ENCODE results near the gene TARBP2. TPM values are rescaled to one million over a fixed set of nuclear protein-coding genes. Genes with fewer than 3 reads are reported as not detected.

The TARBP2 gene
- total and polyA plus RNA-seq, 8 donors = 11.7 to 50.1 (median 17.1) TPM

- Histone ChIP-seq H3K9me3 (no peaks in the 10 kb centered on the region), H3K4me1 (peaks cover 0 to 2% (median 0%) of the 10 kb centered on the region in 3 donors), H3K27me3 (no peaks in the 10 kb centered on the region), H3K27ac (no peak overlapping the region), H3K36me3 (peaks cover 3 to 64% (median 21%) of the 10 kb centered on the region in 3 donors), H3K4me3 (no peak overlapping the region)
- DNase-seq (no peak), FAIRE-seq (no peak), ATAC-seq (no peak)
- WGBS, 2 donors = 92 to 97% methylated on average over 4 of the region's 4 CpGs
- TF ChIP-seq CTCF (IDR thresholded peaks at IDR 0.05) = no peak
- intact Hi-C loops (cut with DNase I) = no loop called here
Measured at GRCh38 chr12:53530920-53531319, 29.8 kb downstream of the TARBP2 start.

- DNase-seq (no peak), ATAC-seq (no peak), FAIRE-seq (no peak)
- H3K9me3 ChIP-seq = no peaks in the 10 kb centered on the region
- TF ChIP-seq CTCF (IDR thresholded peaks at IDR 0.05) = no peak
- peaks cover 3 to 75% (median 30%) of the 10 kb centered on the region in 3 donors for H3K36me3 ChIP-seq
- WGBS, 2 donors = 69 to 71% methylated on average over 3 of the region's 3 CpGs
- H3K27ac ChIP-seq = no peak overlapping the region
- no peaks in the 10 kb centered on the region for H3K27me3 ChIP-seq
- intact Hi-C loops (cut with DNase I) = no loop called here
- H3K4me3 ChIP-seq = no peak overlapping the region
- peaks cover 0 to 2% (median 0%) of the 10 kb centered on the region in 3 donors for H3K4me1 ChIP-seq
Measured at GRCh38 chr12:53532021-53532420, 30.9 kb downstream of the TARBP2 start.

- DNase-seq (no peak), ATAC-seq (peak in 2 of 4 donors; percentile 16 to 18), FAIRE-seq (no peak)
- H3K27ac ChIP-seq = peak overlapping the region in 1 of 4 donors; percentile 10
- peaks cover 3 to 80% (median 31%) of the 10 kb centered on the region in 3 donors for H3K36me3 ChIP-seq
- TF ChIP-seq CTCF (IDR thresholded peaks at IDR 0.05) = no peak
- H3K27me3 ChIP-seq = no peaks in the 10 kb centered on the region
- H3K9me3 ChIP-seq = no peaks in the 10 kb centered on the region
- H3K4me3 ChIP-seq = no peak overlapping the region
- intact Hi-C loops (cut with DNase I) = no loop called here
- peaks cover 3 to 8% (median 6%) of the 10 kb centered on the region in 3 donors for H3K4me1 ChIP-seq
- 79 to 87% methylated on average over 7 of the region's 7 CpGs for WGBS, 2 donors
Measured at GRCh38 chr12:53532524-53533445, 31.7 kb downstream of the TARBP2 start.

DNA sequence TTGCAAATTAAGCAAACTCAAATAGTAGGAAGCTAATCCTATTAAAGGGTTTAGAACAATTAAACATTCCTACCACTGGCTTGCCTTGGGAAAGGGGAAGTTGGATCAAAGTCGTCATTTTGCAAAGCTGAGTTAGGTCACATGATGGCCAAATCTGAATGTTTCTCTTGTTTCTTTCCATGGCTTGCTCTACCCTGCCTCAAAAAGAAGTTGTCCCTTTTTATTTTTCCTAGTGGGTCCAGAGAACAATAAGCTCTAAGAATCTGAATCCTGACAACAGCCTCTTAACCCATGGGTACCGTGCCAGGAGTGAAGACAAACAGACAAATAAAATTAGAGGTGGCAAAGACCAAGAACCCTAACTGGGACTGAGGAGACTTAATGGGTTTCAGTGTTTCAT, 32.4 kb downstream of the TARBP2 start:
- DNase-seq = no peak
- no peaks in the 10 kb centered on the region for H3K27me3 ChIP-seq
- TF ChIP-seq CTCF (IDR thresholded peaks at IDR 0.05) = no peak
- peaks cover 5 to 13% (median 8%) of the 10 kb centered on the region in 3 donors for H3K4me1 ChIP-seq
- 77 to 78% methylated on average over 2 of the region's 2 CpGs for WGBS, 2 donors
- no peak overlapping the region for H3K4me3 ChIP-seq
- H3K27ac ChIP-seq = no peak overlapping the region
- no peak for ATAC-seq
- peaks cover 3 to 80% (median 31%) of the 10 kb centered on the region in 3 donors for H3K36me3 ChIP-seq
- intact Hi-C loops (cut with DNase I) = no loop called here
- no peaks in the 10 kb centered on the region for H3K9me3 ChIP-seq
- FAIRE-seq = no peak

- peaks cover 3 to 60% (median 29%) of the 10 kb centered on the region in 3 donors for H3K36me3 ChIP-seq
- peaks cover 13 to 26% (median 19%) of the 10 kb centered on the region in 3 donors for H3K4me1 ChIP-seq
- H3K27me3 ChIP-seq = no peaks in the 10 kb centered on the region
- FAIRE-seq (no peak), ATAC-seq (no peak), DNase-seq (no peak)
- intact Hi-C loops (cut with DNase I) = no loop called here
- peak overlapping the region in 1 of 4 donors; percentile 81 for H3K27ac ChIP-seq
- no peak overlapping the region for H3K4me3 ChIP-seq
- no peak for TF ChIP-seq CTCF (IDR thresholded peaks at IDR 0.05)
- WGBS, 2 donors = 86 to 96% methylated on average over 3 of the region's 3 CpGs
- H3K9me3 ChIP-seq = no peaks in the 10 kb centered on the region
Measured at GRCh38 chr12:53536962-53537361, 35.9 kb downstream of the TARBP2 start.
